Thyroid gland (tissue), 4 donors: ENCODE data around the gene AP3D1. TPM values are rescaled to one million over a fixed set of nuclear protein-coding genes. Genes with fewer than 3 reads are reported as not detected.

Source experiments
- DNase-seq, 2 donors: peaks; one replicate each; pipeline ENCODE4 v3.0.0-alpha.2; 2019
- H3K27ac ChIP-seq, 3 donors: fragments of 200-600 bp; sonication (generic); 1 replicate in 2 of 3; 2 replicates in 1 of 3; pipeline ENCODE4 v1.5.1; 2016 to 2019; ENCODE audit warnings: mild to moderate bottlenecking in 1 of 3, moderate library complexity in 1 of 3
- H3K27me3 ChIP-seq: fragments of 200-600 bp; sonication (generic); one replicate; pipeline ENCODE4 v1.5.1; 2019
- H3K36me3 ChIP-seq, 2 donors: fragments of 200-600 bp; sonication (generic); one replicate each; pipeline ENCODE4 v1.5.1; 2016 to 2019
- H3K4me1 ChIP-seq, 2 donors: fragments of 200-600 bp; sonication (generic); one replicate each; pipeline ENCODE4 v1.5.1; 2017 to 2019
- H3K4me3 ChIP-seq, 3 donors: fragments of 200-600 bp; sonication (generic); replicated peaks in 1 of 3; 1 replicate in 2 of 3; 2 replicates in 1 of 3; pipeline ENCODE4 v1.5.1; 2016; ENCODE audit warnings: mild to moderate bottlenecking in 1 of 3
- H3K9me3 ChIP-seq: fragments of 200-600 bp; sonication (generic); one replicate; pipeline ENCODE4 v1.5.1; 2017
- POLR2A ChIP-seq, 2 donors: fragments of 450-650 bp; IDR thresholded peaks; one replicate each; pipeline ENCODE4 v1.6.1; 2017; ENCODE audit warnings: antibody characterized with exemption in 2 of 2, mild to moderate bottlenecking in 2 of 2, moderate library complexity in 1 of 2
- WGBS, 2 donors: methylation state at CpG; one replicate each; pipeline ENCODE4 v1.1.5; 2017; 5-methylcytosine and 5-hydroxymethylcytosine counted together
- intact Hi-C: fragments of 100-400 bp; cut with DNase I; formaldehyde crosslinking; loops from one replicate; pipeline ENCODE4 v1.15.1; 2023
- total RNA-seq, 4 donors: library from RNA; depleted of rRNA; stranded (reverse); fragments of >200 nt; gene quantifications; one replicate each; pipeline ENCODE4 v1.2.3, GENCODE V29; 2016
- TF ChIP-seq, protein P1 (sequence below), 6 experiments: fragments of 200-600 bp in 3 of 6; fragments of 450-650 bp in 3 of 6; sonication (generic) in 3 of 6; IDR thresholded peaks; one replicate each; pipeline ENCODE4 v1.5.1; 2016 to 2019; ENCODE audit warnings: antibody characterized with exemption in 6 of 6, mild to moderate bottlenecking in 2 of 6, inconsistent platforms in 1 of 6, moderate library complexity in 1 of 6

AP3D1 gene
- total RNA-seq, 4 donors from 2014 or later = 62.5 to 121 (median 118) TPM

GRCh38 chr19:2051773-2052704, 99.3 kb downstream of the AP3D1 start:
- intact Hi-C loops = no loop called here
- Histone ChIP-seq H3K27ac (peak overlapping the region; percentile 74 to 96 (median 96)), H3K36me3 (peaks cover 0 to 7% of the 10 kb centered on the region in 2 donors), H3K9me3 (no peaks in the 10 kb centered on the region), H3K27me3 (no peaks in the 10 kb centered on the region), H3K4me1 (peaks cover 53 to 73% of the 10 kb centered on the region in 2 donors), H3K4me3 (peak overlapping the region in 1 of 3 donors; percentile 24)
- DNase-seq = peak in 1 of 2 donors; percentile 38
- no peak for TF ChIP-seq POLR2A (IDR thresholded peaks at IDR 0.05)
- TF ChIP-seq, protein P1, sequence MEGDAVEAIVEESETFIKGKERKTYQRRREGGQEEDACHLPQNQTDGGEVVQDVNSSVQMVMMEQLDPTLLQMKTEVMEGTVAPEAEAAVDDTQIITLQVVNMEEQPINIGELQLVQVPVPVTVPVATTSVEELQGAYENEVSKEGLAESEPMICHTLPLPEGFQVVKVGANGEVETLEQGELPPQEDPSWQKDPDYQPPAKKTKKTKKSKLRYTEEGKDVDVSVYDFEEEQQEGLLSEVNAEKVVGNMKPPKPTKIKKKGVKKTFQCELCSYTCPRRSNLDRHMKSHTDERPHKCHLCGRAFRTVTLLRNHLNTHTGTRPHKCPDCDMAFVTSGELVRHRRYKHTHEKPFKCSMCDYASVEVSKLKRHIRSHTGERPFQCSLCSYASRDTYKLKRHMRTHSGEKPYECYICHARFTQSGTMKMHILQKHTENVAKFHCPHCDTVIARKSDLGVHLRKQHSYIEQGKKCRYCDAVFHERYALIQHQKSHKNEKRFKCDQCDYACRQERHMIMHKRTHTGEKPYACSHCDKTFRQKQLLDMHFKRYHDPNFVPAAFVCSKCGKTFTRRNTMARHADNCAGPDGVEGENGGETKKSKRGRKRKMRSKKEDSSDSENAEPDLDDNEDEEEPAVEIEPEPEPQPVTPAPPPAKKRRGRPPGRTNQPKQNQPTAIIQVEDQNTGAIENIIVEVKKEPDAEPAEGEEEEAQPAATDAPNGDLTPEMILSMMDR (IDR thresholded peaks at IDR 0.05) = no peak
- 55 to 72% methylated on average over 14 to 16 of the region's 18 CpGs for WGBS, 2 donors

DNA sequence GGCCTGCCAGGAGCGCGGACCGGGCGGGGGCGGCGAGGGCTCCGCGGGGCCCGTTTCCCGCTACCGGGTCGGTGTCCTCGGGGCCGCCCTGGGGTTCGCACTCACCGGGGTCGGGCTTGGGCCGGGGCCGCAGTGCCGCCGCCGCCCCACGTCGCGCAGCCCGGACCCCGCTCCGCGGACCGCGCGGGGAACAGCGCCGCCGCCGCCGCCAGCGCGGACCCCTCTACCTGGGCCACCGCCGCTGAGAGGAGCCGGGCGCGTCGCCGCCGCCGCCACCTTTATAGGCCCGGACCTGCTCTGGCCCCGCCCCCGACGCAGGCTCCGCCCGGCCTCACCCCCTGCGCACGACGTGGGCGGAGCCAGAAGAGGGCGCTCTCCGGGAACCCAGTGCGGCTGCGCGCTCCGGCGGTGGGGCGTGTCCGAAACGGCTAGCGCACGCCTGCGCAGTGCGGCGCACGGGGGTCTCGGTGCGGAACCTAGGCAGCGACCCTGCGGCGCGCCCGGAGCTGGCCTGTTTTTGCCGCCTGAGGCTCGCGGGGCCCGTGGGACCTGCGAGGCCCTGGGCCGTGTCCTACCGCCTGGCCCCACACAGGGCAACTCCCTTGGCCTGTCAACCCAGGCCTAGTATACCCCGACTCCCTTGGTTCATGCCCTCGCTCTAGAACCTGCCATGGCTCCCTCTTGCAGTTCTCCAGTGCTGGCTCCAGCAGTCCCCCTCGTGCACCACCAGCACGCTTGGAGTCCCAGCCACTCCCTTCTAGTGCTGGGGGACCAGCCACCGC, 100.2 kb downstream of the AP3D1 start, which contains the start of gene MKNK2:
MKNK2 (minus strand) TSS at position 254 of the 782 bp plus-strand sequence. CDS start 393 bp downstream, outside the sequence.
- H3K27me3 ChIP-seq = no peaks in the 10 kb centered on the region
- peaks cover 51 to 73% of the 10 kb centered on the region in 2 donors for H3K4me1 ChIP-seq
- intact Hi-C loops = no loop called here
- peak; percentile 88 to 91 for DNase-seq
- H3K4me3 ChIP-seq = peak within 1 kb of the TSS; percentile 76 to 98 (median 98)
- WGBS, 2 donors = 38 to 41% methylated on average over 4 to 5 of the region's 93 CpGs
- H3K36me3 ChIP-seq = peaks cover 5 to 16% of the 10 kb centered on the region in 2 donors
- TF ChIP-seq POLR2A (IDR thresholded peaks at IDR 0.05) = peak; percentile 99 to 100
- TF ChIP-seq, protein P1 (IDR thresholded peaks at IDR 0.05) = peak in 3 of 6 experiments; percentile 33 to 46 (median 40)
- H3K27ac ChIP-seq = peak within 1 kb of the TSS; percentile 95 to 100 (median 96)
- H3K9me3 ChIP-seq = no peaks in the 10 kb centered on the region

Other genes starting within 250 kb of the AP3D1 start
- 10 to 100 TPM in 2 of 4 donors, 1 to 10 TPM in 2; 4.0 to 14.6 (median 8.3) TPM for gene ADAT3, start 246.2 kb downstream of the AP3D1 start, total RNA-seq
- 100 to 1,000 TPM in 3 of 4 donors, 10 to 100 TPM in 1; 69.5 to 269 (median 137) TPM for gene SCAMP4, start 246.2 kb downstream of the AP3D1 start, total RNA-seq
- gene CSNK1G2, start 210.4 kb downstream of the AP3D1 start, total RNA-seq = 10 to 100 TPM; 47.2 to 67.6 (median 60.8) TPM
- gene BTBD2, start 135.9 kb downstream of the AP3D1 start, total RNA-seq = 10 to 100 TPM; 74.8 to 89.9 (median 76.2) TPM
- gene MKNK2, start 100.3 kb downstream of the AP3D1 start, total RNA-seq = 100 to 1,000 TPM; 106 to 161 (median 123) TPM
- gene MOB3A, start 55.2 kb downstream of the AP3D1 start, total RNA-seq = 10 to 100 TPM; 18.5 to 40.4 (median 26.6) TPM
- gene IZUMO4, start 54.7 kb downstream of the AP3D1 start, total RNA-seq = 1 to 10 TPM; 1.1 to 4.2 (median 2.9) TPM
- 10 to 100 TPM; 10.2 to 31.1 (median 17.2) TPM for gene DOT1L, start 12.4 kb upstream of the AP3D1 start, total RNA-seq
- gene PLEKHJ1, start 84.8 kb upstream of the AP3D1 start, total RNA-seq = 100 to 1,000 TPM in 3 of 4 donors, 10 to 100 TPM in 1; 86.7 to 179 (median 131) TPM
- 10 to 100 TPM; 25.7 to 39.8 (median 30.3) TPM for gene SF3A2, start 85.3 kb upstream of the AP3D1 start, total RNA-seq
- gene AMH, start 97.8 kb upstream of the AP3D1 start, total RNA-seq = 1 to 10 TPM in 1 of 4 donors, under 1 TPM in 1, not detected in 2; 0.33 to 4.2 TPM
- gene JSRP1, start 104.9 kb upstream of the AP3D1 start, total RNA-seq = not detected
- 1 to 10 TPM in 1 of 4 donors, under 1 TPM in 3; 0.27 to 1.6 (median 0.59) TPM for gene PEAK3, start 130.6 kb upstream of the AP3D1 start, total RNA-seq
- gene LINGO3, start 156.6 kb upstream of the AP3D1 start, total RNA-seq = under 1 TPM in 1 of 4 donors, not detected in 3; 0.45 TPM
- 100 to 1,000 TPM in 1 of 4 donors, 10 to 100 TPM in 3; 21.1 to 139 (median 55.1) TPM for gene LSM7, start 177.0 kb upstream of the AP3D1 start, total RNA-seq
- gene SPPL2B, start 177.1 kb upstream of the AP3D1 start, total RNA-seq = 10 to 100 TPM; 47.8 to 97.8 (median 67.3) TPM
- under 1 TPM in 2 of 4 donors, not detected in 2; 0.13 to 0.78 TPM for gene TMPRSS9, start 208.7 kb upstream of the AP3D1 start, total RNA-seq